Stimulated activated CD4-positive, alpha-beta T cell treated with anti-CD3 and anti-CD28 coated beads, Interleukin-2, amount 100 ng/mL, for 4 hours (primary cell): Measurements from ENCODE around the gene SOCS7.
A peak's percentile ranks its signal among the peaks of the same experiment; 100 is the strongest.

ENCODE experiments used
- DNase-seq: peaks from one replicate; pipeline ENCODE4 v3.0.0-alpha.2; 2020; ENCODE audit warnings: low read depth

SOCS7 gene

GRCh38 chr17:38351412-38352222 lies at the start of gene SOCS7:
Gene SOCS7 (plus strand): TSS chr17:38351844. CDS start chr17:38352053, 209 bp downstream.
- DNase-seq: peak; percentile 90

GRCh38 chr17:38315497-38315896 lies 36.1 kb upstream of the SOCS7 start:
- no peak for DNase-seq

GRCh38 chr17:38317081-38317480 lies 34.6 kb upstream of the SOCS7 start:
- no peak for DNase-seq

GRCh38 chr17:38320482-38320881 lies 31.2 kb upstream of the SOCS7 start:
- no peak for DNase-seq

GRCh38 chr17:38322156-38322779 lies 29.4 kb upstream of the SOCS7 start:
- DNase-seq: peak; percentile 56

- no peak for DNase-seq
Observed at GRCh38 chr17:38322897-38323296, 28.7 kb upstream of the SOCS7 start.

- no peak for DNase-seq
Observed at GRCh38 chr17:38324141-38324697, 27.4 kb upstream of the SOCS7 start.

- no peak for DNase-seq
Observed at GRCh38 chr17:38324772-38325171, 26.9 kb upstream of the SOCS7 start.

GRCh38 chr17:38325221-38325851 lies 26.3 kb upstream of the SOCS7 start:
- DNase-seq: no peak

GRCh38 chr17:38326996-38327792 lies 24.4 kb upstream of the SOCS7 start:
- no peak for DNase-seq

- no peak for DNase-seq
Observed at GRCh38 chr17:38327936-38328335, 23.7 kb upstream of the SOCS7 start.

- no peak for DNase-seq
Observed at GRCh38 chr17:38328620-38329019, 23.0 kb upstream of the SOCS7 start.

- DNase-seq: no peak
Observed at GRCh38 chr17:38329284-38329683, 22.4 kb upstream of the SOCS7 start.

- DNase-seq: no peak
Observed at GRCh38 chr17:38329808-38330730, 21.6 kb upstream of the SOCS7 start.

- DNase-seq: no peak
Observed at GRCh38 chr17:38330941-38331411, 20.7 kb upstream of the SOCS7 start.

- no peak for DNase-seq
Observed at GRCh38 chr17:38332735-38333134, 18.9 kb upstream of the SOCS7 start.

- DNase-seq: no peak
Observed at GRCh38 chr17:38333635-38334295, 17.9 kb upstream of the SOCS7 start.

GRCh38 chr17:38334480-38335364 lies 16.9 kb upstream of the SOCS7 start:
- DNase-seq: no peak

GRCh38 chr17:38336838-38337237 lies 14.8 kb upstream of the SOCS7 start:
- DNase-seq: no peak
